OCI-LY7 (cell line): Measurements from ENCODE around the gene ADAMTS16. TPM values are rescaled to one million over a fixed set of nuclear protein-coding genes. Genes with fewer than 3 reads are reported as not detected.

Experiments
- BruUV-seq: library from RNA; stranded (reverse); fragments of 400-500 nt; replicated peaks from 2 replicates; lab custom pipeline; 2021; lab: Mats Ljungman, UMichigan
- CTCF ChIA-PET: fragments of 300-600 bp; sonication (Branson Sonifier 250); formaldehyde crosslinking; loops from one replicate; lab custom pipeline; 2022; ENCODE audit warnings: antibody characterized with exemption; ENCODE audit not compliant: unreplicated experiment; lab: Charles Lee
- POLR2A ChIA-PET: fragments of 300-600 bp; sonication (Branson Sonifier 250); formaldehyde crosslinking; loops from one replicate; lab custom pipeline; 2022; ENCODE audit warnings: antibody characterized with exemption; lab: Charles Lee
- DNase-seq: peaks from one replicate; pipeline ENCODE4 v3.0.0-alpha.2; 2015; ENCODE audit warnings: low spot score
- H2AFZ ChIP-seq: fragments of 200-600 bp; sonication (generic), shearing (Covaris generic); 2 replicates; pipeline ENCODE4 v1.6.1; 2014; ENCODE audit warnings: mild to moderate bottlenecking, antibody characterized with exemption, low read length, moderate library complexity
- H3K27ac ChIP-seq: fragments of 200-600 bp; sonication (generic); 2 replicates; pipeline ENCODE4 v1.5.1; 2014; ENCODE audit warnings: mixed run types, low read depth, mild to moderate bottlenecking, moderate library complexity, low read length, inconsistent platforms; ENCODE audit not compliant: poor library complexity, severe bottlenecking
- H3K36me3 ChIP-seq: fragments of 200-600 bp; sonication (generic); 2 replicates; pipeline ENCODE4 v1.6.1; 2014; ENCODE audit warnings: mild to moderate bottlenecking, antibody characterized with exemption, low read length, moderate library complexity, mixed read lengths; ENCODE audit not compliant: insufficient read depth
- H3K4me1 ChIP-seq: fragments of 200-600 bp; sonication (generic); 2 replicates; pipeline ENCODE4 v1.5.1; 2014; ENCODE audit warnings: mild to moderate bottlenecking, low read length; ENCODE audit not compliant: insufficient read depth, poor library complexity, severe bottlenecking
- H3K4me2 ChIP-seq: fragments of 200-600 bp; sonication (generic); 2 replicates; pipeline ENCODE4 v1.6.1; 2014; ENCODE audit warnings: mild to moderate bottlenecking, low read length
- H3K4me3 ChIP-seq: fragments of 200-600 bp; sonication (generic); 2 replicates; pipeline ENCODE4 v1.5.1; 2014; ENCODE audit warnings: mild to moderate bottlenecking, low read depth, low read length; ENCODE audit not compliant: poor library complexity, severe bottlenecking
- H3K79me2 ChIP-seq: fragments of 200-600 bp; sonication (generic); 2 replicates; pipeline ENCODE4 v1.6.1; 2016; ENCODE audit warnings: low read depth, mild to moderate bottlenecking, low read length, moderate library complexity, mixed read lengths; ENCODE audit not compliant: insufficient read depth
- H3K9me2 ChIP-seq: fragments of 200-600 bp; sonication (generic); 2 replicates; pipeline ENCODE4 v1.6.1; 2016; ENCODE audit warnings: mild to moderate bottlenecking, low read length, mixed read lengths; ENCODE audit not compliant: insufficient read depth
- H3K9me3 ChIP-seq: fragments of 200-600 bp; sonication (generic); 2 replicates; pipeline ENCODE4 v1.6.1; 2014; ENCODE audit warnings: mild to moderate bottlenecking, mixed run types, low read length, mixed read lengths
- H4K20me1 ChIP-seq: fragments of 200-600 bp; sonication (generic); 2 replicates; pipeline ENCODE4 v1.6.1; 2014; ENCODE audit warnings: mild to moderate bottlenecking, antibody characterized with exemption, low read length, moderate library complexity, mixed read lengths; ENCODE audit not compliant: insufficient read depth
- CTCF ChIP-seq: fragments of 200-600 bp; sonication (generic); conservative IDR thresholded peaks from 2 replicates; pipeline ENCODE4 v1.5.1; 2014; ENCODE audit warnings: mild to moderate bottlenecking, antibody characterized with exemption, low read length, moderate library complexity, mixed read lengths
- EZH2phosphoT487 ChIP-seq: fragments of 200-600 bp; sonication (generic); IDR thresholded peaks from 2 replicates; pipeline ENCODE4 v1.6.1; 2018; ENCODE audit warnings: low read depth, borderline replicate concordance, mild to moderate bottlenecking, mixed run types, antibody characterized with exemption, low read length, moderate library complexity, mixed read lengths
- intact Hi-C: fragments of 100-400 bp; cut with micrococcal nuclease; formaldehyde crosslinking; loops from one replicate; pipeline ENCODE4 v1.10.0; 2022; ENCODE audit not compliant: unreplicated experiment
- total RNA-seq, 2 experiments: library from RNA; depleted of rRNA in 1 of 2; stranded (reverse); fragments of >200 nt in 1 of 2; shearing (Covaris generic) in 1 of 2; gene quantifications; 2 replicates each; pipeline ENCODE4 v1.2.3, GENCODE V29; 2014 to 2022

Gene ADAMTS16
- total RNA-seq, 2 experiments from 2014 or later, result not detected

DNA sequence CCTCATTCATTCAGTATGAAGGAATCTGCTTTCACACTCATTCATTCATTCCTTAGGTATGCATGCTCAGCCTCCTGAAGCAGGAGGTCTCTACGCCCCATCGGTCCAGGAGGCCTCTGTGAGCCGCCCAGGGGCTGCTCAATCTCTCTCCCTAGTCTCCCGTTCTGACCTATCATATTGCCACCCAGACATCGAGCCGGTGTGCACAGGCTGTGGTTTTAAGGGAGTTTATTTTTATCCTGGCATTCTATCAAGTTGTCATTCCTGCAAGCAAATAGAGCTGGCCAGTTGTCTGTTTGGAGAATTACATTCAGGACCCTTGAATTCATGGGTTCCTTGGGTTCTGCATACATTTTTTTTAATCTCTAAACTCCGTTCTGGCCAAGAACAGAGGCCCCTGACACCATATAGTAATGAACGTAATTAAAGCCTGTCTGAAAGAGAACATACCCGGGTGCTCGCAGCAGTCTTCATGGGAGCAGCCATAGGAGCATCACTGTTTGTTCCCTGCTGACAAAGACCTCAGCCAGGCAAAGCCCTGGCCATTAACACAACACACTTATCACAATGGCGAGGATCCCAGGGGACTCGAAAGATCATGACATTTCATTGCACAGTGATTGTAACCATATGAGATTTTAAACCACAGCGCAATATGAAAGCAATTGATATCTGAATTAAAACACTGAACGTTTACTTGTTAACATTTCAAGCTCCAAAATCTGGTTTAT, 80.9 kb downstream of the ADAMTS16 start:
- Histone ChIP-seq H3K9me2 (no peaks in the 10 kb centered on the region), H3K4me2 (no peak overlapping the region), H3K79me2 (no peaks in the 10 kb centered on the region), H3K4me3 (no peak overlapping the region), H3K4me1 (no peaks in the 10 kb centered on the region), H2AFZ (no peak overlapping the region), H3K27ac (no peak overlapping the region), H3K36me3 (no peaks in the 10 kb centered on the region), H4K20me1 (no peaks in the 10 kb centered on the region), H3K9me3 (no peaks in the 10 kb centered on the region)
- CTCF ChIA-PET, result no interaction called here
- intact Hi-C loops, result no loop called here
- TF ChIP-seq CTCF (no peak), EZH2phosphoT487 (no peak)
- BruUV-seq, result no TSS peak
- DNase-seq, result no peak
- POLR2A ChIA-PET, result interaction anchor here (0.9 kb wide), 1 partner anchor 26 kb away, joined by 3 read pairs; no protein-coding TSS in a partner anchor

GRCh38 chr5:5221724-5222123, 81.6 kb downstream of the ADAMTS16 start:
- POLR2A ChIA-PET, result no interaction called here
- no TSS peak for BruUV-seq
- H3K27ac ChIP-seq, result no peak overlapping the region

More at GRCh38 chr5:5221724-5222123, 81.6 kb downstream of the ADAMTS16 start:
- Histone ChIP-seq H2AFZ (no peak overlapping the region), H3K9me3 (no peaks in the 10 kb centered on the region), H3K79me2 (no peaks in the 10 kb centered on the region), H3K36me3 (no peaks in the 10 kb centered on the region), H4K20me1 (no peaks in the 10 kb centered on the region), H3K4me2 (no peak overlapping the region), H3K9me2 (no peaks in the 10 kb centered on the region), H3K4me1 (no peaks in the 10 kb centered on the region), H3K4me3 (no peak overlapping the region)
- intact Hi-C loops, result no loop called here
- DNase-seq, result no peak
- TF ChIP-seq CTCF (no peak), EZH2phosphoT487 (no peak)
- CTCF ChIA-PET, result no interaction called here
